Omental fat pad (tissue), 4 donors: Measurements from ENCODE around the gene ARSB. TPM values are rescaled to one million over a fixed set of nuclear protein-coding genes. Genes with fewer than 3 reads are reported as not detected.

Experiments used
- ATAC-seq: fragments of 150-250 bp; one replicate; pipeline ENCODE4 v1.9.1; 2016; ENCODE audit warnings: mild to moderate bottlenecking, moderate library complexity; ENCODE audit not compliant: low FRiP score
- DNase-seq: peaks from one replicate; pipeline ENCODE4 v3.0.0-alpha.2; 2019; ENCODE audit warnings: low spot score
- total RNA-seq, 4 donors: library from RNA; depleted of rRNA; stranded (reverse); fragments of >200 nt; gene quantifications; one replicate each; pipeline ENCODE4 v1.1.0, GENCODE V29; 2016
- TF ChIP-seq, protein P1 (sequence below), 3 donors: fragments of 450-650 bp; IDR thresholded peaks; one replicate each; pipeline ENCODE4 v1.5.1; 2016 to 2017; ENCODE audit warnings: antibody characterized with exemption in 3 of 3, mild to moderate bottlenecking in 3 of 3, moderate library complexity in 2 of 3

The ARSB gene
- total RNA-seq, 4 donors from 2014 or later: 15.4 to 22.7 (median 15.8) TPM

DNA sequence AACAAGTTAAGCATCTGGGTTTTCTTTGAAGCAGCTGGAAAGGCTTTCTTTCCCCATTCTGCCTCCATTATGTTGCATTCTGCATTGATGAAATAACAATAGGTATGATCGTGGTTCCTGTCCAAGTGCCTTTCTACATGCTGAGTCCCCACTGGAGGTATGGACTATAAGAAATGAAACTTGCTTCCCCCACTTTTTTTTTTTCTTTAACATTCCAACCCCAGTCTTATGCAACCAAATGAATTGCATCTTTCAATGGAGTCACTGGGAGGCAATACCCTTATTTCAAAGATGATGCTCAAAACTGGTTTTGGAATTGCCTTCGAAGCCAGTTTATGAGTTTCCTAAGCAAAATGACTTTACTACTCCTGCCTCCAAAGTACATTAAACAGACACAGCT lies 58.9 kb downstream of the ARSB start:
- DNase-seq (no peak), ATAC-seq (no peak)
- TF ChIP-seq, protein P1, sequence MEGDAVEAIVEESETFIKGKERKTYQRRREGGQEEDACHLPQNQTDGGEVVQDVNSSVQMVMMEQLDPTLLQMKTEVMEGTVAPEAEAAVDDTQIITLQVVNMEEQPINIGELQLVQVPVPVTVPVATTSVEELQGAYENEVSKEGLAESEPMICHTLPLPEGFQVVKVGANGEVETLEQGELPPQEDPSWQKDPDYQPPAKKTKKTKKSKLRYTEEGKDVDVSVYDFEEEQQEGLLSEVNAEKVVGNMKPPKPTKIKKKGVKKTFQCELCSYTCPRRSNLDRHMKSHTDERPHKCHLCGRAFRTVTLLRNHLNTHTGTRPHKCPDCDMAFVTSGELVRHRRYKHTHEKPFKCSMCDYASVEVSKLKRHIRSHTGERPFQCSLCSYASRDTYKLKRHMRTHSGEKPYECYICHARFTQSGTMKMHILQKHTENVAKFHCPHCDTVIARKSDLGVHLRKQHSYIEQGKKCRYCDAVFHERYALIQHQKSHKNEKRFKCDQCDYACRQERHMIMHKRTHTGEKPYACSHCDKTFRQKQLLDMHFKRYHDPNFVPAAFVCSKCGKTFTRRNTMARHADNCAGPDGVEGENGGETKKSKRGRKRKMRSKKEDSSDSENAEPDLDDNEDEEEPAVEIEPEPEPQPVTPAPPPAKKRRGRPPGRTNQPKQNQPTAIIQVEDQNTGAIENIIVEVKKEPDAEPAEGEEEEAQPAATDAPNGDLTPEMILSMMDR (IDR thresholded peaks at IDR 0.05): no peak

DNA sequence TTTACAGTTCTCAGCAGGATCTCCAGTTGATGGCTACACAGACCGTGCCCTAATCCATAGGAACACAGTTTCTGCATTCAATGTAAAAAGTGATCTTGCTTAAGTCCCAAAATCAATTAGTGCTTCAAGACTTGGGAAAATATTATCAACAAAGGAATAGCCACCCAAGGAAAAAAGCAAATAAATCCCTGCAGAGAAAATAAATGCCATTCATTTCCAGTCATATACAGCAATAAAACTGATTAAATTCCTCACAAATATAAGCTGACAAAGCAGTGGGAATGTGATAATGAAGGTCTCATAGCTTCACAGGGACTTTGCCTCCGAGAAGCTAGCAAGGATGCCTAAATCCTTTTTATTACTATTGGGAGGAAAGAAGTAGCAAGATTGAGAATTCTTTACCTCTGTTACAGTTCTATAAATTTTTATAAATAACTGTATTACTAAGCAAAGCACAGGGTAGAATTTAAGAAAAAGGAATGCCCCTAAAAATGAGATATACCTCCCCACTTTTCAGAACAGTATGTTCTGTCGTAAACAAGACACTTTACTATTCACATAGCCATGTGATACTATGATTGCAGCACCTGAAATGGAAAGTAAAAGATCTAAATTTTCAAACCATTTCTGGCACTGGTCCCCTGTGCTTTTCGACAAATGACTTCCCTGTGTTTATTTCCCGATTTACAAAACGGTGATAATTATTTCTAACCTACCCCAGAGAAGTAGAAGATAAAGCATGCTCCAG lies 59.8 kb downstream of the ARSB start:
- TF ChIP-seq, protein P1 (IDR thresholded peaks at IDR 0.05): no peak
- no peak for DNase-seq
- ATAC-seq: no peak

DNA sequence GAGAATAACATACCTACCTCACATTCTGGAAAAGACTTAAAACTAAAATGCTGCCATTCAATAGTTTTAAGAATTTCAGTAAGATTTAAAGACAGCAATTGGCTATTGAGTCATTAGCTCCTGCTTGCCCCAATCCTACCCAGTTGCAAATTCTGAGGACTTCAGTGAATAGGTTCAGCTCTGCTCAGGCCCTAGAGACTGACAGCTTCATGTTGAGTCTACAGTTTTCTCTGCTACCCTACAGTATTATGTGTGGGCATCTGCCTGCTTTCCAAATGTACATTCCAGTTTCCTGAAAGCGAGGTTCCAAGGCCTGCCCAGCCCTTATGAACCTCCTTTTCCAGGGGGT lies 61.5 kb downstream of the ARSB start:
- no peak for ATAC-seq
- no peak for DNase-seq
- TF ChIP-seq, protein P1 (IDR thresholded peaks at IDR 0.05): no peak

DNA sequence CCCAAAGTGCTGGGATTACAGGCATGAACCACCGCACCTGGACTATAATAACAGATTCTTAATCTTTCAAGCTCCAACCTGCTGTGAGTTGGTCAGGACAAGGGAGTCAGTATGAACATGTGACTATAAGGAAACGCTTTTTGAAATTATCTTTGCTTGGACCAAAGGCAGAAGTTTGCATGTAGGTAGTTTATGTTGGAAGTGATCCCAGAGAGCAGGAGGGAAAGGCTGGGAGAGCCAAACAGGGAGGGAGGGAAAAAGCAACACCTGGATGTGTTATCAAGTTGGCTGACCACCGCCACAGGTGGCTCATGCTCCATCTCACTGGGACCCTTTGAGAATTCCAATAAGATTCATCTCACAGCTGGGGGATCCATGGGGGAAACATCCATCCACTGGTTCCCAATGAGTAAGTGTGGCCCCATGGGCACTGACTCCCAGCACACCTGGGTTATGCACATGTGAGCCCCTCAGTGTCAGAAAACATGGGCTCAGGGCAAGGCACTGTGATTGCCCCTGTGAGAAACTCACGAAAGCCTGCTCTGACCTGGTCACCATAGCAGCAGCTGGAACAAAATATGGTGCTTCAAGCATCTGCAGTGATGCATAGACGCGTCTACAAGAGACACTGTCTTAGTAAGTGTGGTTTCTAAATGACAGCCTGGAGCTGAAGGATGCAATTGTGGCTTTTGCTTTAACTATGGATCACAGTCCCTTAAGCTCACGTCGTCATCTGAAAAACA lies 62.1 kb downstream of the ARSB start:
- no peak for DNase-seq
- TF ChIP-seq, protein P1 (IDR thresholded peaks at IDR 0.05): no peak
- ATAC-seq: no peak

DNA sequence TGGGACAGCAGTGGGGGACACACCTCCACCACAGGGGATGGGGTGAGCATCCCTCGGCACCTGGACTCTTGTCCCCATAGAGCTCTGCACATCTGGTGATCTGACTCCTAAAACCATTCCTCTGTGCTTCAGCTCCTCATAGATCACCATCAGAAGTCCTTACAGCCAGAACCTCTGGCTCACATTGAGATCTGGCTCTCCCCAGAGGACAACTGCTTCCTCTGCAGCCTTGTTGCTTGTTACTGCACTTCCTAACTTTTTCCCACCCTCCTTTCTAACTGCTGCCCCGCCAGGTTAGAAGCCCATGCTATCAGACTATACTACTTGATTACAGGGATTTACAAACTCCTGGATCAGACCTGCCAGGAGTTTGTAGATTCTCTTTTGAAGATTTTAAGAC lies 64.5 kb downstream of the ARSB start:
- DNase-seq (no peak), ATAC-seq (no peak)

DNA sequence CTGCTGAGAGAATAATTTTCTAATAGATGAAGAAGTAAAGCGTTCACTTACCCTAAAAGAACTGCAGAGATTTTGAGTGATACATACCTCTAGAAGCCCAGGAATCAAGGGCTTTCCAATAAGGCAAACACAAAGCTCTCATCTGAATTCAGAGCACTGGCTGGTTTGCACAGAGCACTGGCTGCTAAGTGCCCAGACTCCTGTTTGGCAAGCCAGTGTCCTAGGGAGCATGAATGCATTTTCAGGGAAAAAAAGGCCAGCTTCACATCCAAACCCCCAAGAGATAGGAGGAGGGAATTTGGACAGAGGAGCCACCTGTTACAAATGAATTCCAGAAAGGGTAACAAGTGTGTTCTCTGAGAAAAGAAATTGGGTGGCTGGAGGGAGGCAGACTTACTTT lies 65.3 kb downstream of the ARSB start:
- ATAC-seq (no peak), DNase-seq (no peak)
- TF ChIP-seq, protein P1 (IDR thresholded peaks at IDR 0.05): no peak

More for the DNA sequence above, 64.5 kb downstream of the ARSB start:
- TF ChIP-seq, protein P1 (IDR thresholded peaks at IDR 0.05): no peak

DNA sequence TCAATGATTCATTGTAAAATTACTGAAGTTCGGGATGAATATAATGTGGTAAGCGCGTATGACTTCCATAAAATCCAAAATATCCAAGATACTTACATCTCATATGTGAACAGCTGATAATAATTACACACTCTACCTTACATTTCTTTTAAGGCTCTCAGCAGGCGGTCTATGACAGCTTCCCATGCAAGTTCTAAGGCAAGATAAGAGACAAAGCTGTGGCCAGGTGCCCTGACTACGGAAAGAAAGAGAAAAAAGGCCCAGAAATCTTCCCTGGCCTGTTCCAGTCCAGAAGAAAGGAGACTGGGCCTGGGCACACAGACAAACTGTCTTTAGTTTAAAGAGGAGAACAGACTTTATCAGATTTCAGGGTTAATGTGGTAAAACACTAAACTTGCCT lies 69.1 kb downstream of the ARSB start:
- TF ChIP-seq, protein P1 (IDR thresholded peaks at IDR 0.05): no peak
- ATAC-seq: no peak
- DNase-seq: no peak
